ENCODE measurements around the gene ZNF277. TPM values are rescaled to one million over a fixed set of nuclear protein-coding genes. Genes with fewer than 3 reads are reported as not detected.

The ZNF277 gene
- total RNA-seq, 4 donors from 2014 or later: 2.2 to 27.6 (median 24.1) TPM

DNA sequence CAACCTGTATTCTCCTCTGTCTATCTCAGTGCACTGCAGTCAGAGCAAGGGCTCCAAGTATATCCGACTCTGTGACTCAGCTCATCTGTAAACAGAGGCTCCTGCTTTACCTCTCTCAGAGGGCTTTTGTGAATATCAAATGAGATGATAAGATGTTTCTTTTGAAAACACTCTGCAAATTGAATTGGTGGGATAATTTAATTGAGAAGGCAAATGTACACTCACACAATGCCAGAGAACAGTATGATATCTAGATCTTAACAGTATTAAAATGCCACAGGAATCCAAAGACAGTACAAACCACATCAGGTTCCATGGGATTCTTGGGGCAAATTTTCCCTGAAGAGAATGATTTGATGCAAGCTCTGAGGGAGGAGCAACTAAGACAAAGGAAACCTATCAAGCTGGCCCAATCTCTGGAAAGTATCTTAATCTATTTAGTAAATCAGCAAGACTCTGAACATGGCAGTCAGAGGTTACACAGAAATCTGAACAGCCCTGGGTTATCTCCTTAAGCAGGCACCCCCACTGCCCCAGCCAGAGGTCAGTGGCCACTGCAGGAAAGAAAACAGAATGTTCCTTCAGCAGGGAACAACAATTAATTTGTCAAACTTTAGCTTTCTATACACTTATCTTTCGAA is 46.2 kb upstream of the ZNF277 start:
- no peak for TF ChIP-seq POLR2AphosphoS5 (IDR thresholded peaks at IDR 0.05)
- TF ChIP-seq POLR2A (IDR thresholded peaks at IDR 0.05): no peak
- TF ChIP-seq EP300 (IDR thresholded peaks at IDR 0.05; ENCODE audit: low read depth): no peak
- TF ChIP-seq, protein P1, sequence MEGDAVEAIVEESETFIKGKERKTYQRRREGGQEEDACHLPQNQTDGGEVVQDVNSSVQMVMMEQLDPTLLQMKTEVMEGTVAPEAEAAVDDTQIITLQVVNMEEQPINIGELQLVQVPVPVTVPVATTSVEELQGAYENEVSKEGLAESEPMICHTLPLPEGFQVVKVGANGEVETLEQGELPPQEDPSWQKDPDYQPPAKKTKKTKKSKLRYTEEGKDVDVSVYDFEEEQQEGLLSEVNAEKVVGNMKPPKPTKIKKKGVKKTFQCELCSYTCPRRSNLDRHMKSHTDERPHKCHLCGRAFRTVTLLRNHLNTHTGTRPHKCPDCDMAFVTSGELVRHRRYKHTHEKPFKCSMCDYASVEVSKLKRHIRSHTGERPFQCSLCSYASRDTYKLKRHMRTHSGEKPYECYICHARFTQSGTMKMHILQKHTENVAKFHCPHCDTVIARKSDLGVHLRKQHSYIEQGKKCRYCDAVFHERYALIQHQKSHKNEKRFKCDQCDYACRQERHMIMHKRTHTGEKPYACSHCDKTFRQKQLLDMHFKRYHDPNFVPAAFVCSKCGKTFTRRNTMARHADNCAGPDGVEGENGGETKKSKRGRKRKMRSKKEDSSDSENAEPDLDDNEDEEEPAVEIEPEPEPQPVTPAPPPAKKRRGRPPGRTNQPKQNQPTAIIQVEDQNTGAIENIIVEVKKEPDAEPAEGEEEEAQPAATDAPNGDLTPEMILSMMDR (IDR thresholded peaks at IDR 0.05): no peak
- H3K9me3 ChIP-seq: no peaks in the 10 kb centered on the region
- no peak overlapping the region for H3K27ac ChIP-seq
- intact Hi-C loops (cut with DNase I; ENCODE audit: low total_unique reads): no loop called here
- no peak overlapping the region for H3K4me3 ChIP-seq
- no peak for DNase-seq
- no peaks in the 10 kb centered on the region for H3K36me3 ChIP-seq
- no peaks in the 10 kb centered on the region for H3K27me3 ChIP-seq
- 64 to 94% methylated on average over 2 of the region's 2 CpGs for WGBS, 2 donors (ENCODE audit: low coverage in 1 of 2)
- in situ Hi-C loops (cut with MboI; ENCODE audit: low pct_ligation_motif_present in 1 of 4, low pct_unique_long_range_greater_than_20kb in 1 of 4, low sequenced_read_pairs in 3 of 4): no loop called here
- peaks cover 0 to 24% (median 4%) of the 10 kb centered on the region in 4 donors for H3K4me1 ChIP-seq

DNA sequence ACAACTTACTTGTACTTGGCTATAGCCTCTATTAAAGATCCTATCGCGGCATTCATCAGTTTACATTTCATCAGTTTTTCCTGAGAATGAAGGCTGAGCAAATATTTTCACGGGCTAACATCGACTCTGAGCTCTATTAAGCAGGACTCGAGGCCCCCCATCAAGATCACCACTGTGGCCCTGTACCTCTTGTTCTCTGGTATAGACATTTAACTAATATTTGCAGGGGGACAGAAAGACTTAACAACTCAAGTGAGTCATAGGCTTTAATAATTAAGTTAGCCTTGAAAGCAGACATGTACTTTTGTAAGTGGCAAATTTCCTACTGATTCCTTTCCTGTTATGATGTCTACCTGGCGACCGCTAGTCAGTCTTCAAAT is 45.7 kb upstream of the ZNF277 start:
- Histone ChIP-seq H3K27me3 (no peaks in the 10 kb centered on the region), H3K27ac (no peak overlapping the region), H3K4me1 (peaks cover 0 to 24% (median 4%) of the 10 kb centered on the region in 4 donors), H3K9me3 (no peaks in the 10 kb centered on the region), H3K4me3 (no peak overlapping the region), H3K36me3 (no peaks in the 10 kb centered on the region)
- in situ Hi-C loops (cut with MboI; ENCODE audit: low pct_ligation_motif_present in 1 of 4, low pct_unique_long_range_greater_than_20kb in 1 of 4, low sequenced_read_pairs in 3 of 4): no loop called here
- intact Hi-C loops (cut with DNase I; ENCODE audit: low total_unique reads): no loop called here
- 84 to 95% methylated on average over 6 to 7 of the region's 7 CpGs for WGBS, 2 donors (ENCODE audit: low coverage in 1 of 2)
- no peak for DNase-seq
- TF ChIP-seq, protein P1 (IDR thresholded peaks at IDR 0.05): no peak
- no peak for TF ChIP-seq POLR2A (IDR thresholded peaks at IDR 0.05)

DNA sequence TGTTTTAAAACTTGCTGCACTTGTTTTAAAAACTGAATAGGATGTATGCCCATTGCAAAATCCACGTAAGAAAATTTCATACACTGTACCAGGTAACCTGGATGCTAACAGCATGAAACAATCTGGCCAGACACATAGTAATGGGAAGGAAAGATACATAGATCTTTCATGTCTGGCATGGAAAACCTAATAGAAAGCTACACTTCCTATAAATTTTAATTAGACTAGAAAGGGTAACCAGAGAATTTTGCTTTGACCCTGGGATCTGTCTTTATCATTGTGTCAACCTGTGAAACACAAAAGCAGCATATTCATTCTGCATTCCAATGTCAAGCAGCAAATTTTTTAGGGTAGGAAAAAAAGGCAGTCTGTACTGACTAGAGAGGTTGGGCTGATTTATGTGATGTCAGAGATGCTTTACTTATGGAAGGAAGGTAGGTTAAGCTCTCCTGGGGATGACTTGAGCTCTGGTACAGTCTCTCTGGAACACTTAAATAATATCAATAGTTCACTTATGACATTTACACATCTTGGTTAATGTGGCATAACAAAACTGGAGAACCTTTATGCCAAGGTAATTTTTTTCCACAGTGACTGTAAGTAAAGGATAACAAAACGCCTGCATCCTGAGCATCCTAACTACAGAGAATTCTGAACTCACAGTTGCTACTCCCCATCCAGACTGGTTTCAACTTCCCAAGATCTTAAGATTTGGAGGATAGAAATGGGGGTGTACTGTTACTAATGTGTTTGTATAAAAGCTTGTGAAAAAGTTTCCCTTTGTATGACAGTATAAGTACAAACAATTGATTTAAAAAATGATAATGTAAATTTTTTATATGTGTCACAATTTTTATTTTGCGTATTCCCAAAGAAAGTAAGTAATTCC is 45.0 kb upstream of the ZNF277 start:
- 82 to 85% methylated on average over 2 to 3 of the region's 3 CpGs for WGBS, 2 donors (ENCODE audit: low coverage in 1 of 2)
- Histone ChIP-seq H3K9me3 (no peaks in the 10 kb centered on the region), H3K4me3 (no peak overlapping the region), H3K36me3 (no peaks in the 10 kb centered on the region), H3K27ac (peak overlapping the region in 1 of 4 donors; percentile 36), H3K27me3 (no peaks in the 10 kb centered on the region), H3K4me1 (peaks cover 0 to 24% (median 4%) of the 10 kb centered on the region in 4 donors)
- DNase-seq: no peak
- intact Hi-C loops (cut with DNase I; ENCODE audit: low total_unique reads): no loop called here
- in situ Hi-C loops (cut with MboI; ENCODE audit: low pct_ligation_motif_present in 1 of 4, low pct_unique_long_range_greater_than_20kb in 1 of 4, low sequenced_read_pairs in 3 of 4): no loop called here
- TF ChIP-seq POLR2AphosphoS5 (IDR thresholded peaks at IDR 0.05): no peak
- TF ChIP-seq, protein P1 (IDR thresholded peaks at IDR 0.05): no peak

DNA sequence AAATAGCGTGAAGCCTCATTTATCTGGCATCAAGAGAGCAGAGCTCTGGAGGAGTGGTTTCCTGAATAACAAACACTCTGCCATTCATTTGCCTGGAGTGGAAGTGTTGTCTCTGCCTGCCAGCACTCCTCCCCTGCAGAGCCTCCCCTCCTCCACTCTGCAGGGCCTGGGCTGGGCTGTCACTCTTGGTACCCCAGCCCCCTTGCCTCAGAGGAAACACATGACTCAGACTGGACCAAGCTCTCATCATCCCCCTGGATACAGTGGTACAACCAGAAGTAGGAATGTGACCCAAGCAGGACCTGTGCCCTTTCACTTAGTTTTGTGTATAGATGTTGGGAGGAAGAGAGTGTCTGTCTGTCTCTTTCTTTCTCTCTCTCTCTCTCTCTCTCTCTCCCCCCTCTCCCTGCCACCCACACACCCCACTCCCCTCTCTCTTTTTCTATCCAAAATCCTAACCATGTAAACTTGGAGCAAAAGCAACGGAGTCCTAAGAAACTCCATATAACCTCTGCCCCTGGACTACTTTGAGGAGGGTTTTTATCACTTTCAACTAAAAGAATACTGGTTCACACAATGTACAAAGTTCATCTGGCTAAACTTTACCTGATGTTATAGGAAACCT is 44.2 kb upstream of the ZNF277 start:
- DNase-seq: no peak
- TF ChIP-seq POLR2A (IDR thresholded peaks at IDR 0.05): no peak
- no peaks in the 10 kb centered on the region for H3K9me3 ChIP-seq
- no peaks in the 10 kb centered on the region for H3K36me3 ChIP-seq
- H3K4me1 ChIP-seq: peaks cover 0 to 24% (median 4%) of the 10 kb centered on the region in 4 donors
- in situ Hi-C loops (cut with MboI; ENCODE audit: low pct_ligation_motif_present in 1 of 4, low pct_unique_long_range_greater_than_20kb in 1 of 4, low sequenced_read_pairs in 3 of 4): no loop called here
- intact Hi-C loops (cut with DNase I; ENCODE audit: low total_unique reads): no loop called here
- 49 to 58% methylated on average over 2 of the region's 2 CpGs for WGBS, 2 donors (ENCODE audit: low coverage in 1 of 2)
- H3K27me3 ChIP-seq: no peaks in the 10 kb centered on the region
- no peak overlapping the region for H3K27ac ChIP-seq
- H3K4me3 ChIP-seq: no peak overlapping the region

Measured in transverse colon (tissue), 4 donors.